GM23338 (cell line): Measurements from ENCODE around the gene CTAGE8.
"Not testable (repeated sequence)": the region's sequence is repeated elsewhere in the genome, so short reads cannot be mapped to it uniquely, and the experiment has no call there.

Experiments used
- EZH2 ChIP-seq: fragments of 200-600 bp; sonication (generic); IDR thresholded peaks from one replicate; pipeline ENCODE4 v1.8.0; 2017; ENCODE audit warnings: antibody characterized with exemption, mild to moderate bottlenecking, low read depth; ENCODE audit not compliant: unreplicated experiment
- EZH2phosphoT487 ChIP-seq: fragments of 200-600 bp; sonication (generic); IDR thresholded peaks from one replicate; pipeline ENCODE4 v1.8.1; 2018; ENCODE audit warnings: antibody characterized with exemption; ENCODE audit not compliant: unreplicated experiment
- JUNB ChIP-seq: IDR thresholded peaks from one replicate; pipeline ENCODE4 v1.6.1; 2016; ENCODE audit warnings: antibody characterized with exemption; ENCODE audit not compliant: unreplicated experiment
- NANOG ChIP-seq: IDR thresholded peaks from 2 replicates; pipeline ENCODE4 v1.6.1; 2016; ENCODE audit warnings: antibody characterized with exemption, borderline replicate concordance
- POLR2AphosphoS5 ChIP-seq: IDR thresholded peaks from 2 replicates; pipeline ENCODE4 v1.6.1; 2016; ENCODE audit warnings: antibody characterized with exemption, low read depth
- ZNF331 ChIP-seq: fragments of 250-450 bp; sonication (Bioruptor Pico); IDR thresholded peaks from 2 replicates; pipeline ENCODE4 v1.5.0; 2020; ENCODE audit warnings: low read depth, mild to moderate bottlenecking, moderate library complexity
- TF ChIP-seq, protein P1 (sequence below), 2 experiments: fragments of 200-600 bp in 1 of 2; sonication (generic) in 1 of 2; conservative IDR thresholded peaks; 2 replicates each; pipeline versions ENCODE4 v1.5.1 to v1.6.1; 2016 to 2017; ENCODE audit warnings: antibody characterized with exemption in 2 of 2, low read depth in 2 of 2, mild to moderate bottlenecking in 2 of 2, moderate library complexity in 1 of 2
- TF ChIP-seq, protein P2 (sequence below): IDR thresholded peaks from one replicate; pipeline ENCODE4 v1.6.1; 2018; ENCODE audit warnings: antibody characterized with exemption; ENCODE audit not compliant: unreplicated experiment
- TF ChIP-seq, protein P3 (sequence below): IDR thresholded peaks from 2 replicates; pipeline ENCODE4 v1.6.1; 2016; ENCODE audit warnings: antibody characterized with exemption

DNA sequence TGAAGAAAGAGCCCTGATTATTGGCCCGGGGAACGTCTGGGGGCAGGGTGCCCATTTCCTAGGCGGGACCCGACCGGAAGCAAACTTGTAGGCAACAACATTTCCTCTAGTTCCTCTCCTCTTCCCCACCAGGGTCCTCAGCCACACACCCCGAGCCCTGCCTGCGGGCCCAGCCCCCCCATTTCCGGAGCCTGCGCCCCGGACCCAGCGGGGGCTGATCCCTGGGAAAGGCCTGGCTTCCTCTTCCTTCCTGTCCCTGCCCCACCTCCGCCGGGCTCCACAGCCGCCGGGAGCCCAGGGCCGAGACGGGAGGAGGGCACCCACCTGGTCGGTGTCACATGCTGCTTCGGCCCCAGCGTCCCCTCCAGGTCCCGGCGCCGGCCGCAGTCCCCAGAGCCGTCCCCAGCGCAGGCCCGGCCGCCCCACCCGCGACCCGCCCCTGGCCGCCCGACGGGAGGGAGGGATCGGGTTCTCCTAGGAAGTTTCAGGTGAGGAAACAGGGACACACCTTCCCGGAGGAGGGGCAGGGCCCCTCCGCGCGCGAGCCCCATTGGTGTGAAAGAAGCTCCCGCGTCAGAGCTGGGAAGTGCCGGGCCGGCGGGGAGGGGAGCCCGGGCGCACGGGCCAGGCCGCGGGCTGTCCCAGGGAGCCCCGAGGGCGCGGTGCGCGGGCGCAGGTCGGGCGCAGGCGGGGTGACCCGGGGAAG is 24.9 kb upstream of the CTAGE8 start:
- not testable (repeated sequence) for TF ChIP-seq EZH2; POLR2AphosphoS5; ZNF331 (CRISPR knock-in tag); EZH2phosphoT487; NANOG; JUNB
- TF ChIP-seq, protein P1, sequence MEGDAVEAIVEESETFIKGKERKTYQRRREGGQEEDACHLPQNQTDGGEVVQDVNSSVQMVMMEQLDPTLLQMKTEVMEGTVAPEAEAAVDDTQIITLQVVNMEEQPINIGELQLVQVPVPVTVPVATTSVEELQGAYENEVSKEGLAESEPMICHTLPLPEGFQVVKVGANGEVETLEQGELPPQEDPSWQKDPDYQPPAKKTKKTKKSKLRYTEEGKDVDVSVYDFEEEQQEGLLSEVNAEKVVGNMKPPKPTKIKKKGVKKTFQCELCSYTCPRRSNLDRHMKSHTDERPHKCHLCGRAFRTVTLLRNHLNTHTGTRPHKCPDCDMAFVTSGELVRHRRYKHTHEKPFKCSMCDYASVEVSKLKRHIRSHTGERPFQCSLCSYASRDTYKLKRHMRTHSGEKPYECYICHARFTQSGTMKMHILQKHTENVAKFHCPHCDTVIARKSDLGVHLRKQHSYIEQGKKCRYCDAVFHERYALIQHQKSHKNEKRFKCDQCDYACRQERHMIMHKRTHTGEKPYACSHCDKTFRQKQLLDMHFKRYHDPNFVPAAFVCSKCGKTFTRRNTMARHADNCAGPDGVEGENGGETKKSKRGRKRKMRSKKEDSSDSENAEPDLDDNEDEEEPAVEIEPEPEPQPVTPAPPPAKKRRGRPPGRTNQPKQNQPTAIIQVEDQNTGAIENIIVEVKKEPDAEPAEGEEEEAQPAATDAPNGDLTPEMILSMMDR (conservative IDR thresholded peaks at IDR 0.05; ENCODE audit: low read depth in 2 of 2), result not testable (repeated sequence)
- TF ChIP-seq, protein P2, sequence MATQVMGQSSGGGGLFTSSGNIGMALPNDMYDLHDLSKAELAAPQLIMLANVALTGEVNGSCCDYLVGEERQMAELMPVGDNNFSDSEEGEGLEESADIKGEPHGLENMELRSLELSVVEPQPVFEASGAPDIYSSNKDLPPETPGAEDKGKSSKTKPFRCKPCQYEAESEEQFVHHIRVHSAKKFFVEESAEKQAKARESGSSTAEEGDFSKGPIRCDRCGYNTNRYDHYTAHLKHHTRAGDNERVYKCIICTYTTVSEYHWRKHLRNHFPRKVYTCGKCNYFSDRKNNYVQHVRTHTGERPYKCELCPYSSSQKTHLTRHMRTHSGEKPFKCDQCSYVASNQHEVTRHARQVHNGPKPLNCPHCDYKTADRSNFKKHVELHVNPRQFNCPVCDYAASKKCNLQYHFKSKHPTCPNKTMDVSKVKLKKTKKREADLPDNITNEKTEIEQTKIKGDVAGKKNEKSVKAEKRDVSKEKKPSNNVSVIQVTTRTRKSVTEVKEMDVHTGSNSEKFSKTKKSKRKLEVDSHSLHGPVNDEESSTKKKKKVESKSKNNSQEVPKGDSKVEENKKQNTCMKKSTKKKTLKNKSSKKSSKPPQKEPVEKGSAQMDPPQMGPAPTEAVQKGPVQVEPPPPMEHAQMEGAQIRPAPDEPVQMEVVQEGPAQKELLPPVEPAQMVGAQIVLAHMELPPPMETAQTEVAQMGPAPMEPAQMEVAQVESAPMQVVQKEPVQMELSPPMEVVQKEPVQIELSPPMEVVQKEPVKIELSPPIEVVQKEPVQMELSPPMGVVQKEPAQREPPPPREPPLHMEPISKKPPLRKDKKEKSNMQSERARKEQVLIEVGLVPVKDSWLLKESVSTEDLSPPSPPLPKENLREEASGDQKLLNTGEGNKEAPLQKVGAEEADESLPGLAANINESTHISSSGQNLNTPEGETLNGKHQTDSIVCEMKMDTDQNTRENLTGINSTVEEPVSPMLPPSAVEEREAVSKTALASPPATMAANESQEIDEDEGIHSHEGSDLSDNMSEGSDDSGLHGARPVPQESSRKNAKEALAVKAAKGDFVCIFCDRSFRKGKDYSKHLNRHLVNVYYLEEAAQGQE, result not testable (repeated sequence)
- TF ChIP-seq, protein P3, sequence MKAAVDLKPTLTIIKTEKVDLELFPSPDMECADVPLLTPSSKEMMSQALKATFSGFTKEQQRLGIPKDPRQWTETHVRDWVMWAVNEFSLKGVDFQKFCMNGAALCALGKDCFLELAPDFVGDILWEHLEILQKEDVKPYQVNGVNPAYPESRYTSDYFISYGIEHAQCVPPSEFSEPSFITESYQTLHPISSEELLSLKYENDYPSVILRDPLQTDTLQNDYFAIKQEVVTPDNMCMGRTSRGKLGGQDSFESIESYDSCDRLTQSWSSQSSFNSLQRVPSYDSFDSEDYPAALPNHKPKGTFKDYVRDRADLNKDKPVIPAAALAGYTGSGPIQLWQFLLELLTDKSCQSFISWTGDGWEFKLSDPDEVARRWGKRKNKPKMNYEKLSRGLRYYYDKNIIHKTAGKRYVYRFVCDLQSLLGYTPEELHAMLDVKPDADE, result not testable (repeated sequence)
